IMR-90 (cell line): Measurements from ENCODE around the gene PKIG.

Experiments used
- BHLHE40 ChIP-seq: fragments of 150-350 bp; IDR thresholded peaks from 2 replicates; pipeline ENCODE4 v1.6.1; 2016; ENCODE audit warnings: mild to moderate bottlenecking, low read depth, low read length
- CHD1 ChIP-seq: IDR thresholded peaks from 2 replicates; pipeline ENCODE4 v1.6.1; 2012; ENCODE audit warnings: low read depth, low read length, improper control_type of control experiment
- FOS ChIP-seq: fragments of 150-350 bp; IDR thresholded peaks from 2 replicates; pipeline ENCODE4 v1.6.1; 2016; ENCODE audit warnings: low read depth, low read length
- MAFK ChIP-seq: IDR thresholded peaks from 2 replicates; pipeline ENCODE4 v1.6.1; 2012; ENCODE audit warnings: low read depth, low read length, improper control_type of control experiment
- MAZ ChIP-seq: IDR thresholded peaks from 2 replicates; pipeline ENCODE4 v1.6.1; 2012; ENCODE audit warnings: low read depth, mild to moderate bottlenecking, low read length, improper control_type of control experiment, moderate library complexity, borderline replicate concordance
- NFE2L2 ChIP-seq: fragments of 150-350 bp; IDR thresholded peaks from 2 replicates; pipeline ENCODE4 v1.6.1; 2016; ENCODE audit warnings: low read depth, mild to moderate bottlenecking, low read length
- POLR2A ChIP-seq: IDR thresholded peaks from 2 replicates; pipeline ENCODE4 v1.6.1; 2012; ENCODE audit warnings: mild to moderate bottlenecking, low read depth, low read length
- RAD21 ChIP-seq: IDR thresholded peaks from 2 replicates; pipeline ENCODE4 v1.6.1; 2012; ENCODE audit warnings: low read length, improper control_type of control experiment
- RCOR1 ChIP-seq: IDR thresholded peaks from 2 replicates; pipeline ENCODE4 v1.6.1; 2012; ENCODE audit warnings: mild to moderate bottlenecking, low read length, improper control_type of control experiment; ENCODE audit not compliant: insufficient replicate concordance
- TF ChIP-seq, protein P1 (sequence below): conservative IDR thresholded peaks from 2 replicates; pipeline ENCODE4 v1.5.1; 2012; ENCODE audit warnings: mild to moderate bottlenecking, low read depth, low read length, improper control_type of control experiment
- TF ChIP-seq, protein P2 (sequence below): fragments of 150-350 bp; IDR thresholded peaks from 2 replicates; pipeline ENCODE4 v1.6.1; 2017; ENCODE audit warnings: mild to moderate bottlenecking, antibody characterized with exemption, low read length, low read depth

DNA sequence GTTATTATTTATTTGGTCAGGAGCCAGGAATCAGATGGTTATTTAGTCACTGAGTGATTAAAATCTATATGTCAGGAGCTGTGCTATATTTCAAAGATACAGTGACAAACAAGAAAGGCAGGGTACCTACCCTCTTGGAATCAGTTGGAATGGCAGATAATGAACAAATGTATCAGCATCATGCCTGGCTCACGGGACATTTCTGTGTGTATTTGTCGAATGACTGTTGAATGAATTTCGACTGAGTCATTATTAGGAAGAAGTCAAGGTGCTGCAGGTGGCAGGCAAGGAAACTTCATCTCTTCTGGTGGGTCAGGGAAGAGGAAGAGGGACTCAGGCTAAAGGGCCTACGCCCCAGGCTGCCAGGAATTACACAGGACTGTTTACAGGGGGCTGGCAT lies 13.6 kb downstream of the PKIG start:
- TF ChIP-seq, protein P1, sequence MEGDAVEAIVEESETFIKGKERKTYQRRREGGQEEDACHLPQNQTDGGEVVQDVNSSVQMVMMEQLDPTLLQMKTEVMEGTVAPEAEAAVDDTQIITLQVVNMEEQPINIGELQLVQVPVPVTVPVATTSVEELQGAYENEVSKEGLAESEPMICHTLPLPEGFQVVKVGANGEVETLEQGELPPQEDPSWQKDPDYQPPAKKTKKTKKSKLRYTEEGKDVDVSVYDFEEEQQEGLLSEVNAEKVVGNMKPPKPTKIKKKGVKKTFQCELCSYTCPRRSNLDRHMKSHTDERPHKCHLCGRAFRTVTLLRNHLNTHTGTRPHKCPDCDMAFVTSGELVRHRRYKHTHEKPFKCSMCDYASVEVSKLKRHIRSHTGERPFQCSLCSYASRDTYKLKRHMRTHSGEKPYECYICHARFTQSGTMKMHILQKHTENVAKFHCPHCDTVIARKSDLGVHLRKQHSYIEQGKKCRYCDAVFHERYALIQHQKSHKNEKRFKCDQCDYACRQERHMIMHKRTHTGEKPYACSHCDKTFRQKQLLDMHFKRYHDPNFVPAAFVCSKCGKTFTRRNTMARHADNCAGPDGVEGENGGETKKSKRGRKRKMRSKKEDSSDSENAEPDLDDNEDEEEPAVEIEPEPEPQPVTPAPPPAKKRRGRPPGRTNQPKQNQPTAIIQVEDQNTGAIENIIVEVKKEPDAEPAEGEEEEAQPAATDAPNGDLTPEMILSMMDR, result no peak
- TF ChIP-seq MAZ, result no peak
- TF ChIP-seq, protein P2, sequence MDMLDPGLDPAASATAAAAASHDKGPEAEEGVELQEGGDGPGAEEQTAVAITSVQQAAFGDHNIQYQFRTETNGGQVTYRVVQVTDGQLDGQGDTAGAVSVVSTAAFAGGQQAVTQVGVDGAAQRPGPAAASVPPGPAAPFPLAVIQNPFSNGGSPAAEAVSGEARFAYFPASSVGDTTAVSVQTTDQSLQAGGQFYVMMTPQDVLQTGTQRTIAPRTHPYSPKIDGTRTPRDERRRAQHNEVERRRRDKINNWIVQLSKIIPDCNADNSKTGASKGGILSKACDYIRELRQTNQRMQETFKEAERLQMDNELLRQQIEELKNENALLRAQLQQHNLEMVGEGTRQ, result no peak
- TF ChIP-seq BHLHE40, result no peak
- no peak for TF ChIP-seq MAFK
- TF ChIP-seq FOS, result no peak
- TF ChIP-seq POLR2A, result no peak
- no peak for TF ChIP-seq RCOR1
- no peak for TF ChIP-seq RAD21
- TF ChIP-seq CHD1, result no peak
- TF ChIP-seq NFE2L2, result no peak
